ENCODE results near the gene CFAP57.

CFAP57 gene

GRCh38 chr1:43302721-43303470, 130.8 kb downstream of the CFAP57 start:
- no peak for DNase-seq

- no peak for DNase-seq
Observed at GRCh38 chr1:43303471-43304313, 131.6 kb downstream of the CFAP57 start.
